Stimulated activated CD8-positive, alpha-beta memory T cell treated with anti-CD3 and anti-CD28 coated beads, Interleukin-4, amount 100 ng/mL, for 4 hours (primary cell): ENCODE results near the gene CALML3.

Source experiments
- DNase-seq, 2 donors: peaks; one replicate each; pipeline ENCODE4 v3.0.0-alpha.2; 2020; ENCODE audit warnings: low read depth in 2 of 2, low spot score in 1 of 2

CALML3 gene

GRCh38 chr10:5490698-5491464 lies 33.9 kb upstream of the CALML3 start:
- DNase-seq, result no peak

GRCh38 chr10:5491477-5491876 lies 33.3 kb upstream of the CALML3 start:
- no peak for DNase-seq

- DNase-seq, result no peak
Measured at GRCh38 chr10:5492322-5492855, 32.4 kb upstream of the CALML3 start.

- no peak for DNase-seq
Measured at GRCh38 chr10:5492929-5493576, 31.7 kb upstream of the CALML3 start.

- no peak for DNase-seq
Measured at GRCh38 chr10:5493691-5494090, 31.1 kb upstream of the CALML3 start.

DNA sequence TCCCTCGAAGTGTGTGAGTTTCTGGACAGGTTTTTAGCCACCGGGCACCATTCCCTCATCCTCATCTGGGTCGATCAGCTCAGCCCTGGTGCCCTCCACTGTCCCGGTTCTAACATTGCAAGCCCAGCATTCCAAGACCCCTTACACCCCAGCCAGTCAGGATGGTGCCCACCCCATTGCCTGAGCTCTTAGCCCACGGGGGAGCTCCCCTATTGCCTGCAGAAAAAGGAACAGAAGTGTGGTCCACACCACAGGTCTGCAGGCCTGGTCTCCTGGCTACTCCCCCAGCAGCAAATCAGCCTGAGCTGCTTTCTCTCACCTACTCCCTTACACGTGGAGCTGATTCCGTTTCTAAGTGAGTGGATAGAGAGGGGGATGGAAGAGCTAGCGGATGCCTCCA lies 30.1 kb upstream of the CALML3 start:
- no peak for DNase-seq

GRCh38 chr10:5496261-5497250 lies 28.2 kb upstream of the CALML3 start:
- DNase-seq, result no peak

GRCh38 chr10:5497289-5497688 lies 27.5 kb upstream of the CALML3 start:
- DNase-seq, result no peak

DNA sequence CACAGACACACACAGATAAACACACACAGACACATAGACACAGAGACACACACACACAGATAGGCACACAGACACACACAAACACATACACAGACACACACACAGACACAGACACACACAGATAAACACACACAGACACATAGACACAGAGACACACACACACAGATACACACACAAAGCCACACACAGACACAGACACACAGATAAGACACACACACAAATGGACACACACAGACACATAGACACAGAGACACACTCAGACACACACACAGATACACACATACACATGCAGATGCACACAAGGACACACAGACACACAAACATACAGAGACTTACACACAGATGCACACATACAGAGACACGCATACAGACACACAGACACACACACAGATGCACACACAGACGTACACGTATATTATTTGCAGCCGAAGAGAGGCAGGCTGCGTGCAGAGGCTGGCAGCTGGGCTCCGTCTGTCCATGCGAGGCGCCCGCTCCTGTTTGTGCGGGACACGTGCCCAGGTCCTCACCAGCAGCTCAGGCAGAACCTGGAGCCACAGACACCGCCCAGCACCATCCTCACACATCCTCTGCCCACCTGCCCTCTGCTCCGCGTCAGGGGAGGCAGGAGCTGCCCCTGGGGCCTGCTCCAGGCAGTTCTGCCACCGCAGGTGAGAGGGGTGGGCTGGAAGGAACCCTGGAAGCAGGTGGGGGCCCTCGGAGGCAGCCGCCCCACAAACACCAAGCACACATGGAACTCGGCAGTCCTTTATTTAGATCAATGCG lies 26.6 kb upstream of the CALML3 start:
- DNase-seq, result no peak

- no peak for DNase-seq
Measured at GRCh38 chr10:5498791-5499492, 25.8 kb upstream of the CALML3 start.

GRCh38 chr10:5499493-5500140 lies 25.1 kb upstream of the CALML3 start, which contains the start of gene CALML5:
TSS of gene CALML5 (minus strand) at chr10:5499570. CDS start at chr10:5499438, 132 bp downstream.
- no peak for DNase-seq

DNA sequence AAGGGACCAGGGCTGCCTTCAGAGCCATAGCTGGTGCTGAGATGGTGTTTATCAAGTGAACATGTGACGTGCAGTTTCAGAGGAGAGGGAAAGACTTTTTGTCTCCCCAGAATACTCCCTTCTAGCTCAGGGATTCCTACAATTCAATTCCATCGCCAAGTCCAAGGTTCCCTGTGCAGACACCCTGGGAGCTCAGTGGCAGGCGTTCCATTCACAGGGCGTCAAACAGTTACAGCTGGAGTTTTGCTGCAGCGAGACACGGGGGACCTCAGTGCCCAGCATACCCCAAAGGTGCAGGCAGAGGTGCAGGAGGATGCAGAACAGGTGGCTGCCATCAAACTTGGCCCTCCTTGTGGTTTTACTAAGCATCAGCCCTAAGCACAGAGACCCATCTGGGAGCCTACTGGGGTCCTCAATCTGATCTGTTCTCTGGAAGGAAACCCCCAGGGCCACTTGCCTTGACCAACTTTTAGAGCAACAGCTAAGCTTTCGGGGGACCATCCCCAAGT lies 24.5 kb upstream of the CALML3 start:
- no peak for DNase-seq

GRCh38 chr10:5500910-5501309 lies 23.9 kb upstream of the CALML3 start:
- DNase-seq, result no peak

GRCh38 chr10:5502061-5502521 lies 22.7 kb upstream of the CALML3 start:
- no peak for DNase-seq

DNA sequence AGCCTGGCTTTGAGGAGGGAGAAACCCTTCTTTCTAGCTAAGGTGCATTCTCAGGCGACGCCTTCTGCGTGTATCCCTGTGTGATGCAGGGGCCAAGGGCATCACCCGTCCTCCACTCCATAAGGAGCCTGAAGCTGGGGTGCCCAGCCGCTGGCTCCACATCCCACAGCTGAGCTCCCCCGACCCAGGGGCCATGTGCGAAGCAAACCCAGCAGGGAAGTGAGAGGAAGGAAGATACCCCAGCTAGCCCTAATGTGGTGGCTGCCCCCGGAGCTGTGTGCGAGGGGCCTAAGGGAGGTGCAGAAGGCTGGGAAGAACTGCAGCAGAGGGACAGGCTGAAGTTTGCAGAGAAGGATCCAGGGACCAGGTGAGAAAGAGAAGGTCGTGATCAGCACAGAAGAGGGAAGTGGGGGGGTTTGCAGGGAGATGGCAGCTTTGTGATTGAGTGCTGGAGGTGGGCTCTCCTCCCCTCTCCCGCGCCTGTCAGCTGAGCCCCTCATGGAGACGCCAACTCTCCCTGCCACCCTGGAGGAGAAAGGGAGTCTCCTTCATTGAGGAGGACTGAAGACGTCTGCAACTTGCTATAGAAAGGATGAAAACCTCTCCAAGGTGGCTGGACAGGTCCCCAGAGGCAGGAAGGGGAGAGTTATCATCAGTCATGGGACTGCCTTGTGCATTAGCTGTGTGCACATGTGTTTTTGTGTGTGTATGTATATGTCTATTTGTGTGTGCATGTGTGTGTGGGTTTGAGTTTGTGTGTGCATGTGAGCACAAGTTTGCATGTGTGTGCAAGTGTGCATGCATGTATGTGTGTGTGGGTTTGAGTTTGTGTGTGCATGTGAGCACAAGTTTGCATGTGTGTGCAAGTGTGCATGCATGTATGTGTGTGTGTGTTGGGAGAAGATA lies 21.9 kb upstream of the CALML3 start:
- DNase-seq, result no peak

GRCh38 chr10:5503477-5503835 lies 21.3 kb upstream of the CALML3 start:
- DNase-seq, result no peak

- DNase-seq, result no peak
Measured at GRCh38 chr10:5504146-5505072, 20.4 kb upstream of the CALML3 start.
